Raji (cell line): ENCODE data around the gene GALK1.

Experiments
- POLR2A ChIP-seq: IDR thresholded peaks from 2 replicates; pipeline ENCODE4 v1.6.1; 2011; ENCODE audit warnings: low read depth, low read length, control low read depth; ENCODE audit not compliant: insufficient read depth

The GALK1 gene

GRCh38 chr17:75730065-75730464 lies 34.9 kb downstream of the GALK1 start:
- no peak for TF ChIP-seq POLR2A

- TF ChIP-seq POLR2A: no peak
Observed at GRCh38 chr17:75729351-75729750, 35.6 kb downstream of the GALK1 start.

GRCh38 chr17:75727391-75727790 lies 37.6 kb downstream of the GALK1 start:
- no peak for TF ChIP-seq POLR2A

DNA sequence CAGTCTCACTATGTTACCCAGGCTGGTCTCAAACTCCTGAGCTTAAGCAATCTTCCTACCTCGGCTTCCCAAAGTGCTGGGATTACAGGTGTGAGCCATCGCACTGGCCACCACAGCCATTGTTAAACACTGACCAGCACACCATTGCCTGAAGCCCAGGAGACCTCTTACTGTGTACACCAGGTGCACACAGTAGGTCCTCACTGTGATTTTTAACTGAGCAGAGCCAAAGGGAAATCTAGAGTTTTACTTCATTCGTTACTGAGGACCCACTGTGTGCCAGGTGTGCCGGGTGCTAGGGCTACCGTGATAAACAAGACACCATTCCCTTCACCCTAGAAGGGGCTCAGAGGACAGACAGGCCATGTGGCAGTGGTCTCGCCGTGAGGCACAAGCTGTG lies 39.5 kb downstream of the GALK1 start:
- TF ChIP-seq POLR2A: no peak

GRCh38 chr17:75724016-75725003 lies 40.7 kb downstream of the GALK1 start:
- no peak for TF ChIP-seq POLR2A

DNA sequence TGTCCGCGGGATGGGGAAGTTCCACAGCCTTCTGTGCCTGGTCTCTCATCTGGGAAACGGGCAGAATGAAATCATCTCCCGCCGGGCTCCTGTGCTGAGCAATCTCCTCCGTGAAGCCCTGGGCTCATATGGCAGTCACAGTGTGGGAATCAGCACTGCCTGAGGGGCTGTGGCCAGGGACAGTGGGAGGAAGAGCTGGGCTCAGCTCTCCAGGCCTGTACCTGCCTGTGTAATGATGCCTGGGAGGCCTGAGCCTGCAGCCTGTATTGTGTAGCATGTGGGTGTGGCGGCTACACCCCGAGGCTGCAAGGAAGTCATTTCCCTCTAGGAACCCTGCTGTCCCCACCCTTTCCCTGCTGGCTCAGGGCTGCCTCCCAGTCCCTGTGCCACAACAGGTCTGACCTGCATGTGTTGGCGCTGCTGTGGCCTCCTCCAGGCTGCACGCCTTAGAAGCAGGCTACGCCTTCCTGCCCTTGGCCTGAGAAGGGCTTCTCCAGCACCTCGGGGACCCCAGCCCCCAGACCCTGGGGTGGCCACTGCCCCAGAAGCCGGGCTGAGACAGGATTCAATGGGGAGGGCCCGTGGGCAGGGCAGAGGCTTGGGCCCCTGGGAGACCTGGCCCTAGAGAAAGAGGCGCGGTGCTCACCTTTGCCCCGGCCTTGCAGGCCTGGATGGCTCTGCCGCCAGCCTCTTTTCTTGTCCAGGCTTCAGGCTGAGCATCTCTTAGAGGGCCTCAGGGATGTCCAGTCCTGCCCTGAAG lies 41.6 kb downstream of the GALK1 start:
- no peak for TF ChIP-seq POLR2A

- TF ChIP-seq POLR2A: no peak
Observed at GRCh38 chr17:75722542-75723095, 42.4 kb downstream of the GALK1 start.

GRCh38 chr17:75722076-75722475 lies 42.9 kb downstream of the GALK1 start:
- TF ChIP-seq POLR2A: no peak

GRCh38 chr17:75721463-75722011 lies 43.5 kb downstream of the GALK1 start:
- no peak for TF ChIP-seq POLR2A

GRCh38 chr17:75720656-75721462 lies 44.1 kb downstream of the GALK1 start, which contains the start of gene ITGB4:
TSS of gene ITGB4 (plus strand) at chr17:75721459. CDS start at chr17:75724704, 3,245 bp downstream.
- TF ChIP-seq POLR2A: no peak

- no peak for TF ChIP-seq POLR2A
Observed at GRCh38 chr17:75719732-75720131, 45.3 kb downstream of the GALK1 start.

- TF ChIP-seq POLR2A: no peak
Observed at GRCh38 chr17:75712446-75712845, 52.5 kb downstream of the GALK1 start.
